Measurements from ENCODE around the gene PDE3A. TPM values are rescaled to one million over a fixed set of nuclear protein-coding genes. Genes with fewer than 3 reads are reported as not detected.

The PDE3A gene
- total RNA-seq, 1 donor from 2014 or later: 5.5 TPM

- no peak for ATAC-seq
Measured at GRCh38 chr12:20443792-20444191, 75.5 kb downstream of the PDE3A start.

GRCh38 chr12:20444595-20445170, 76.3 kb downstream of the PDE3A start:
- Histone ChIP-seq H3K4me3 (no peak overlapping the region), H3K9me3 (no peaks in the 10 kb centered on the region), H3K27ac (no peak overlapping the region), H3K4me1 (no peaks in the 10 kb centered on the region), H3K36me3 (no peaks in the 10 kb centered on the region), H3K27me3 (ENCODE audit: low read depth) (no peaks in the 10 kb centered on the region)
- DNase-seq: no peak
- TF ChIP-seq, protein P1, sequence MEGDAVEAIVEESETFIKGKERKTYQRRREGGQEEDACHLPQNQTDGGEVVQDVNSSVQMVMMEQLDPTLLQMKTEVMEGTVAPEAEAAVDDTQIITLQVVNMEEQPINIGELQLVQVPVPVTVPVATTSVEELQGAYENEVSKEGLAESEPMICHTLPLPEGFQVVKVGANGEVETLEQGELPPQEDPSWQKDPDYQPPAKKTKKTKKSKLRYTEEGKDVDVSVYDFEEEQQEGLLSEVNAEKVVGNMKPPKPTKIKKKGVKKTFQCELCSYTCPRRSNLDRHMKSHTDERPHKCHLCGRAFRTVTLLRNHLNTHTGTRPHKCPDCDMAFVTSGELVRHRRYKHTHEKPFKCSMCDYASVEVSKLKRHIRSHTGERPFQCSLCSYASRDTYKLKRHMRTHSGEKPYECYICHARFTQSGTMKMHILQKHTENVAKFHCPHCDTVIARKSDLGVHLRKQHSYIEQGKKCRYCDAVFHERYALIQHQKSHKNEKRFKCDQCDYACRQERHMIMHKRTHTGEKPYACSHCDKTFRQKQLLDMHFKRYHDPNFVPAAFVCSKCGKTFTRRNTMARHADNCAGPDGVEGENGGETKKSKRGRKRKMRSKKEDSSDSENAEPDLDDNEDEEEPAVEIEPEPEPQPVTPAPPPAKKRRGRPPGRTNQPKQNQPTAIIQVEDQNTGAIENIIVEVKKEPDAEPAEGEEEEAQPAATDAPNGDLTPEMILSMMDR (IDR thresholded peaks at IDR 0.05): no peak
- ATAC-seq: no peak
- intact Hi-C loops (cut with DNase I): no loop called here

More at GRCh38 chr12:20443792-20444191, 75.5 kb downstream of the PDE3A start:
- Histone ChIP-seq H3K4me1 (no peaks in the 10 kb centered on the region), H3K36me3 (no peaks in the 10 kb centered on the region), H3K9me3 (no peaks in the 10 kb centered on the region), H3K27ac (no peak overlapping the region), H3K4me3 (no peak overlapping the region), H3K27me3 (ENCODE audit: low read depth) (no peaks in the 10 kb centered on the region)
- DNase-seq: no peak
- intact Hi-C loops (cut with DNase I): no loop called here
- TF ChIP-seq, protein P1 (IDR thresholded peaks at IDR 0.05): no peak

DNA sequence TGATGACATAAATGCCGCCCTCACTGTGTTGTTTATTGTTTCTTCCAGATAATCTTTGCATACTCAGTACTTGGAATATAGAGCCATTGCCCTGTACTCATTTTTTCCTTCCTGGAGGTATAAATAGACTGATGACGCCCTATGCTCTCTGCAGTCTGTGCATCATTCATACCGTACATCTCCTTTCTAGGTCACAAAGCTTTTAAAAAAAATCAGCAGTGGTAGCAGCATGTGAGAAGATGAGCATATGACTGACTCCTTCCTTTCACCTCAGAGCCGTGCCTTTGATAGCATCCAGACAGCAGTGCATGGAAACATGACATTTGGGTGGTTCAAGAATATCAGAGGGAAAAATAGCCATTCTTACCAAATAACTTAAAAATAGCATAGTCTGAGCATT, 77.3 kb downstream of the PDE3A start:
- no peaks in the 10 kb centered on the region for H3K27me3 ChIP-seq (ENCODE audit: low read depth)
- TF ChIP-seq, protein P1 (IDR thresholded peaks at IDR 0.05): no peak
- H3K9me3 ChIP-seq: no peaks in the 10 kb centered on the region
- ATAC-seq (no peak), DNase-seq (no peak)
- H3K36me3 ChIP-seq: no peaks in the 10 kb centered on the region
- intact Hi-C loops (cut with DNase I): no loop called here
- no peaks in the 10 kb centered on the region for H3K4me1 ChIP-seq
- no peak overlapping the region for H3K27ac ChIP-seq
- no peak overlapping the region for H3K4me3 ChIP-seq

DNA sequence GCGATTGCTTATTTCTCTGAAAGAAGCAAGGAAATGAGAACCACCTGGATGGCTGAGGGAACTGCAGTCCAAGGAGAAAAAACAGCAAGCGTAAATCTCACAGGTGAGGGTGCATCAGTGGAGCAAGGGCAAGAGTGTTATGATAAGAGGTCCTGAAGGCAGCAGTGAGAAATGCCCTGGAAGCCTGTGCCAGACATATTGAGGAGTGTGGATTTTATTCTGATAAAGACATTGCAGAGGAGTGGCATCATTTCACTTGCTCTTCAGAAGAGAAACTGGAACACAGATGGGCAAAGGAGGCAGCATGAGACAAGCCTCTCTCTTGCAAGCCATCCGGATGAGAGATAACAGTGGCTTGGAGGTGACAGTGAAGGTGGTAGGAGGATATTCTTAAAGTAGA, 78.5 kb downstream of the PDE3A start:
- no peak overlapping the region for H3K4me3 ChIP-seq
- no peaks in the 10 kb centered on the region for H3K9me3 ChIP-seq
- H3K27me3 ChIP-seq (ENCODE audit: low read depth): no peaks in the 10 kb centered on the region
- no peaks in the 10 kb centered on the region for H3K36me3 ChIP-seq
- intact Hi-C loops (cut with DNase I): no loop called here
- no peaks in the 10 kb centered on the region for H3K4me1 ChIP-seq
- H3K27ac ChIP-seq: no peak overlapping the region
- TF ChIP-seq, protein P1 (IDR thresholded peaks at IDR 0.05): no peak
- no peak for DNase-seq
- ATAC-seq: no peak

DNA sequence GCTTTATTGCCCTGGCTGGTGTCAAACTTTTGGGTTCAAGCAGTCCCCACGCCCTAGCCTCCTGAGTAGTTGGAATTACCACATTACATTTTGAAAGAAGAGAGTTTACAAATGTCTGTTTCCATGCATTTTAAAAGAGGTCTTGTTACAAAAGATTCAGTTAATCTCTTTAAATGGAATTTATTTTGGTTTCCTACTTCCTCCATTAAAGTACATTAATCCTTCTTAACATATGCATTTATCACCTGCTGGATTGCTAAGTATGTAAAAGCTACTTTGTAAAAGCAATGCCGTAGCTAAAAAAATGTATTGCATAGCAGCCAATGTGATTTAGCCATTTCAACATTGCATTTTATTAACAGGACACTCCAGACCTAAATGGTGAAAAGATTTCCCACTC, 80.4 kb downstream of the PDE3A start:
- intact Hi-C loops (cut with DNase I): no loop called here
- TF ChIP-seq, protein P1 (IDR thresholded peaks at IDR 0.05): no peak
- no peak overlapping the region for H3K27ac ChIP-seq
- H3K9me3 ChIP-seq: no peaks in the 10 kb centered on the region
- H3K4me1 ChIP-seq: no peaks in the 10 kb centered on the region
- DNase-seq (no peak), ATAC-seq (no peak)
- H3K27me3 ChIP-seq (ENCODE audit: low read depth): no peaks in the 10 kb centered on the region
- no peak overlapping the region for H3K4me3 ChIP-seq
- no peaks in the 10 kb centered on the region for H3K36me3 ChIP-seq

Measured in lower lobe of right lung (tissue), 2 donors.